Activated CD4-positive, alpha-beta T cell treated with anti-CD3 and anti-CD28 coated beads, Interleukin-2, amount 50 U/mL, for 48 hours (primary cell): Measurements from ENCODE around the gene TMOD1.
A peak's percentile ranks its signal among the peaks of the same experiment; 100 is the strongest.
"Not testable (repeated sequence)": the region's sequence is repeated elsewhere in the genome, so short reads cannot be mapped to it uniquely, and the experiment has no call there.

Experiments
- DNase-seq, 2 experiments: peaks; one replicate each; pipeline ENCODE4 v3.0.0-alpha.2; 2020

The TMOD1 gene

DNA sequence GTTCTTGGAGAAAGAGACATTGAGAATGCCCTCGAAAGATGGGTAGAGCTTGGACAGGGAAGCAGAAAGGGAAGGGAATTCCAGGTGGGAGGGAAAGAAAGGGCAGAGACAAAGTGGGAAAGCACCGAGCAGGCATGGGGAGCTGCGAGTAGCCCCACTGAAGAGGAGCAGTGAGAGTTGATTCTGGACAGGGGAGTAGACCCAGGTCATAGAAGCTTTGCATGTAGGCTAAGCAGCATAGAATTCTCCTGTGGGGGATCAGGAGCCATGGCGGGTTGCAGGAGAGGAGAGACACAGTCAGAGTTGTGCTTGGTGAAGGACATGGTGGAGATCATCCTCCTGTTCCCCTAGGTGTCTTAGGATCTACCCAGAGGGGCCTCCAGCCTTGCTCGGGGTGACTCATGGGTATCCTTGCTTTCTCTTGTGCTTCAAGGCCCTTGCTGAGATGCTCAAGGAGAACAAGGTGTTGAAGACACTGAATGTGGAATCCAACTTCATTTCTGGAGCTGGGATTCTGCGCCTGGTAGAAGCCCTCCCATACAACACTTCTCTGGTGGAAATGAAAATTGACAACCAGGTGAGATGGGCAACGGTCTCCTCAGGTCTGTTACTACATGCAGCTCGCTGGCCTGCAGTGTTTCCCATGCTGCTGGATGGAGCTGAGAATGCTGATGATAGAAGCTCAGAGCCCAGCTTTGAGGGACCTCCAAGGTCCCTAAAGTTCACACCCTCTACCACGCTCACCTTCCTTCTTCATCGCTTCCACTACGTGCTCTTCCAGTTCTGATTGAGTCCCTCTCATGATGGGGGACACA lies 67.2 kb downstream of the TMOD1 start:
- DNase-seq, result no peak

- no peak for DNase-seq
These were observed 69.4 kb downstream of the TMOD1 start for GRCh38 chr9:97570899-97571298.

DNA sequence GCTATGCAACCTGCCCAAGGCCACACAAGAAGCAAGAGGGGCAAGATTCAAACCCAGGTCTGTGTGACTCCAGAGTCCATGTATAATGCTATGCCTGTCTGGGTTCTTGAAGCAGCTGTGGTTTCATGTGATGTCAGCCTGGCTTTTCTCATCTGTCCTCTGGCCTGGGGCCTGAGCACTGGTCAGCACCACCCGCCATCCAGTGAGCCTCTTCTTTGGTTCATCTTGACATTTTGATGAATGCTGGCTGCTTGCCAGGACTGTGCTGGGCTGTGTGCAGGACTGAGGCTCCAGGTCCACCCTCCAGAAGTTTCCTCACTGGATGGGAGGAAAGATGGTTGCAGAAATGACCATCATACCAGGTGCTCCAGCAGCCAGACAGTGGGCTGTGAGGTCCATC lies 70.2 kb downstream of the TMOD1 start:
- no peak for DNase-seq

- DNase-seq, result no peak
These were observed 70.9 kb downstream of the TMOD1 start for GRCh38 chr9:97572196-97572891.

GRCh38 chr9:97572892-97573365 lies 71.5 kb downstream of the TMOD1 start:
- DNase-seq, result no peak

GRCh38 chr9:97573482-97574073 lies 72.1 kb downstream of the TMOD1 start:
- no peak for DNase-seq

DNA sequence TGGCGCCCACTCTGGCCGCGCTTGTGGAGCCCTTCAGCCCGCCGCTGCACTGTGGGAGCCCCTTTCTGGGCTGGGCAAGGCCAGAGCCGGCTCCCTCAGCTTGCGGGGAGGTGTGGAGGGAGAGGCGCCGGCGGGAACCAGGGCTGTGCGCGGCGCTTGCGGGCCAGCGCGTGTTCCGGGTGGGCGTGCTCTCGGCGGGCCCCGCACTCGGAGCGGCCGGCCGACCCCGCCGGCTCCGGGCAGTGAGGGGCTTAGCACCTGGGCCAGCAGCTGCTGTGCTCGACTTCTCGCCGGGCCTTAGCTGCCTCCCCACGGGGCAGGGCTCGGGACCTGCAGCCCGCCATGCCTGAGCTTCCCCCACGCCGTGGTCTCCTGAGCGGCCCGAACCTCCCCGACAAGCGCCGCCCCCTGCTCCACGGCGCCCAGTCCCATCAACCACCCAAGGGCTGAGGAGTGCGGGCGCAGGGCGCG lies 72.7 kb downstream of the TMOD1 start:
- DNase-seq, result not testable (repeated sequence)

- DNase-seq, result peak; percentile 24 to 40
These were observed 73.6 kb downstream of the TMOD1 start for GRCh38 chr9:97574921-97575672.

DNA sequence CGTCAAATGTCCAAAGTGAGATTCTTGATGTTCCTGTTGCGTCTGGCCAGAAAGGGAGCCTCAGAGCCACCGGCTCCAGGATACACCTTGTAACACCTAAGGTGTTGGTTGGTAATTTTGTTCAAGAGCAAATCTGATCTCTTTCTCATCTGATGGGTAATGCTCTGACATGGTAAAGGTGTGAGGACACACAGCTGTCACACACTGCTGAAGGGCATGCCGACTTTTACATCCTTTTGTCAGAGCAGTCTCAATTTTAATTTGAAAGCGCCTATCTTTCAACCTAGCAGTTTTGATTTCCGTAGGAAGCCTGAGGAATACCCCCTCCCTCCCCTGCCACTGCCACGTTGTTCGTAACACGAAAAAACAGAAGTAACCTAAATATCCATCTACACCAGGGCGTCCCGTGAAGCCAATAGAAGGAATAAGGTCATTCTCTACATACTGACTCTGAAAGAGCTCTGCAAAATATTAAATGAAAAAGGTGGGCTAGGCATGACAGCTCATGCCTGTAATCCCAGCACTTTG lies 74.3 kb downstream of the TMOD1 start:
- no peak for DNase-seq

- no peak for DNase-seq
These were observed 75.6 kb downstream of the TMOD1 start for GRCh38 chr9:97577051-97577450.

GRCh38 chr9:97578846-97579245 lies 77.4 kb downstream of the TMOD1 start:
- no peak for DNase-seq

DNA sequence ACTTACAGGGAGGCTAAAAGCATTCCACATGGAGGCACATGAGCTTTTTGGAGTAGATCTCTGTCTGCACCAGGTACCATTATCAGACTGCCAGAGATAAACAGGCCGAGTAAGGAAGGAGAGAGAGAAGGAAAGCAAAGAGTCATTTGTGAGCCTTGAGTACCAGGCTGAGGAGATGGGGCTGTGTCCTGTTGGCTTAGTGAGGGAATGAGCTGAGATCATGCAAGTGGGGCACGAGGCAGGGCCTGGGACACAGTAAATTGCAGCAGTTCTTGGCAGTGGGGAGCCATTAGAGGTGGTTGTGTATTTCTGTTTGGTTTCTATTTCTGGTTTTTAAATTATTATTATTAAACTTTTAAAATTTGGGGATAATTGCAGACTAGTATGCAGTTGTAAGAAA lies 78.4 kb downstream of the TMOD1 start:
- DNase-seq, result no peak

DNA sequence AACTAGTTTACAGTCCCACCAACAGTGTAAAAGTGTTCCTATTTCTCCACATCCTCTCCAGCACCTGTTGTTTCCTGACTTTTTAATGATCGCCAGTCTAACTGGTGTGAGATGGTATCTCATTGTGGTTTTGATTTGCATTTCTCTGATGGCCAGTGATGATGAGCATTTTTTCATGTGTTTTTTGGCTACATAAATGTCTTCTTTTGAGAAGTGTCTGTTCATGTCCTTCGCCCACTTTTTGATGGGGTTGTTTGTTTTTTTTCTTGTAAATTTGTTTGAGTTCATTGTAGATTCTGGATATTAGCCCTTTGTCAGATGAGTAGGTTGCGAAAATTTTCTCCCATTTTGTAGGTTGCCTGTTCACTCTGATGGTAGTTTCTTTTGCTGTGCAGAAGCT lies 80.1 kb downstream of the TMOD1 start:
- DNase-seq, result not testable (repeated sequence)

DNA sequence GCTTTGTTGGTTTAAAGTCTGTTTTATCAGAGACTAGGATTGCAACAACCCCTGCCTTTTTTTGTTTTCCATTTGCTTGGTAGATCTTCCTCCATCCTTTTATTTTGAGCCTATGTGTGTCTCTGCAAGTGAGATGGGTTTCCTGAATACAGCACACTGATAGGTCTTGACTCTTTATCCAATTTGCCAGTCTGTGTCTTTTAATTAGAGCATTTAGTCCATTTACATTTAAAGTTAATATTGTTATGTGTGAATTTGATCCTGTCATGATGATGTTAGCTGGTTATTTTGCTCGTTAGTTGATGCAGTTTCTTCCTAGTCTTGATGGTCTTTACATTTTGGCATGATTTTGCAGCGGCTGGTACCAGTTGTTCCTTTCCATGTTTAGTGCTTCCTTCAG lies 83.3 kb downstream of the TMOD1 start:
- not testable (repeated sequence) for DNase-seq

DNA sequence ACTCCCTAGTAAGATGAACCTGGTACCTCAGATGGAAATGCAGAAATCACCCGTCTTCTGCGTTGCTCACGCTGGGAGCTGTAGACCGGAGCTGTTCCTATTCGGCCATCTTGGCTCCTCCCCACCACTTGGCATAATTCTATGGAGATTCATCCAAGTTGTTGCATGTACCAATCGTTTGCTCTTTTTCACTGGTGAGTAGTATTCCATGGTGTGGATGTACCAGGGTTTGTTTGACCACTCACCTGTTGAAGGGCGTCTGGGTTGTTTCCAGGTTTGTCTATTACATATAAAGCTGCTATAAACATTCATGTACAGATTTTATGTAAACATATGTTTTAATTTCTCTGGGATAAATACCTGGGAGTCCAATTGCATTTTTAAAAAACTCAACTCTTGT lies 85.4 kb downstream of the TMOD1 start:
- not testable (repeated sequence) for DNase-seq

- no peak for DNase-seq
These were observed 90.1 kb downstream of the TMOD1 start for GRCh38 chr9:97591535-97591934.

- DNase-seq, result no peak
These were observed 90.7 kb downstream of the TMOD1 start for GRCh38 chr9:97592126-97592525.

DNA sequence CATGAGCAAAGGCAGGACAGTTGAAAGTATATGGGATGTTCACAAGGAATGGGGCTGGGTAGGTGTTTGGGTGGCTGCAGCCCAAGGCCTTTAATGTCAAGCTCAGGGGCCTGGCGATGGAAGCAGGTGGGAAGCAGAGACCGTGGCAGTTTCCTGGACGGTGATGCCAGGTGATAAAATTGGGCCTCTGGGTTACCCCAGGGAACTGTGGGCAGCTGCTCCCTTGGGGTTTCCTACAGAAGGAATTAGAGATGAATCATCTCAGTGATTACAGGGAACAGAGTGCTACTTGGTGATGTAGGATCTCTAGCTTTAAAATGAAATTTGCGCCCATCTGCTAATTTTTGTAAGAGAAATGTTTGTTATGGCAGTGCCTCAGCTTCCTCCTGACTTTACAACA lies 92.5 kb downstream of the TMOD1 start:
- DNase-seq, result no peak

- no peak for DNase-seq
These were observed 93.0 kb downstream of the TMOD1 start for GRCh38 chr9:97594381-97594921.

GRCh38 chr9:97596906-97597305 lies 95.4 kb downstream of the TMOD1 start:
- no peak for DNase-seq

- peak; percentile 69 to 78 for DNase-seq
These were observed 97.2 kb downstream of the TMOD1 start for GRCh38 chr9:97598461-97599288.
